SKM-1 (cell line): ENCODE results near the gene OPN5.
A peak's percentile ranks its signal among the peaks of the same experiment; 100 is the strongest.

Experiments used
- DNase-seq: peaks from one replicate; lab custom pipeline; 2025; ENCODE audit not compliant: unreplicated experiment; lab: John Stamatoyannopoulos, UW

The OPN5 gene

DNA sequence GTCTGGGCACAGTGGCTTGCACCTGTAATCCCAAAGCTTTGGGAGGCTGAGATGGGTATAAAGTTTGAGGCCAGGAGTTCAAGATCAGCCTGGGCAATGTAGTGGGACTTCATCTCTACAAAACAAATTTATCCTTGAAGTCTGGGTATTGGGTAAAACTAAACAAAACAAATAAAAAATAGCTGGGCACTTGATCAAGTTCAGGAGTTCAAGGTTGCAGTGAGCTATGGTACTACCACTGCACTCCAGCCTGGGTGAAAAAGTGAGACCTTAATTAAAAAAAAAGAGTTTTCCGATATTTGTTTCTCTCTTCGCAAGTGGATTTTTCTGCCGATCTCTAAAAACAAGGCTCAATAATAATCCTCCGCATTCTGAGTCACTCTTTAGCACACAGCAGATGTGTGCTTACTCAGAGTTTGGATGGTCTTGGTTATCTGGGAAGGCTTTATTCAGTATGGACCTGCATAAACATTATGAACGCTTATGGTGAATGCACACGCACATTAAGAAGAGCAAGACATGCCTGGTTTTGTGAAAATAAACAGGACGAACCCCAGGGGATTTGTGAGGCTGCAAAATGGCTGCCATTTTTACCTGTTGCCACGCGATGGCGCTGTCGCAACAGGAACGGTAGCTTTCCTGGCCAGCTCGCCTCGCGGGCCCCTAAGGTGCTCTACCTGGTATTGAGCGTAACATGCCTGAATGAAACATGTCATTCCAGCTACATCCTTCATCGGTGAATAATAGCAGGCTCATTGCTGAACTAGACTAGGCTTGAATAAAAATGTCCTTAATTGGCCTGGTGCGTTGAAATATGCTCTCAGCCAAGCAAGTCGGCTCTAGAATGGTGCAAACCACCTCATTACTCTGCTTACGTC, 6.0 kb downstream of the OPN5 start:
- peak; percentile 17 for DNase-seq

DNA sequence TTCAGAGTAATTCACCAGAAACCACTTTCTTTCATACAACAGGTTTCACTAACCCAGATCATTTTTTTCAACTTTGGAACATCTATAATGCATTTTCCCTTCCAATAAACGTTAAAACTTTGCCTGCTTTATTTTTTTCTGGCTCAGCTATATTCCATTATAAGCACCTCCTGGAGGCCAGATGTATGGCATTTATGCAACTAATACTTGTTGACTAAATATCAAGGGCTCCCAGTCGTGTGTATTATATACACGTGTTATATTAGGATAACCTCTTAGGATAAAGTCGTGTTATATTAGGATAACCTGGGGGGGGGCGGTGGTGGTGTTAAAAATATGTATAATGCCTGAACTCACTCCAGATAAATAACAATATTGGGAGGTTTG, 6.7 kb downstream of the OPN5 start:
- no peak for DNase-seq

DNA sequence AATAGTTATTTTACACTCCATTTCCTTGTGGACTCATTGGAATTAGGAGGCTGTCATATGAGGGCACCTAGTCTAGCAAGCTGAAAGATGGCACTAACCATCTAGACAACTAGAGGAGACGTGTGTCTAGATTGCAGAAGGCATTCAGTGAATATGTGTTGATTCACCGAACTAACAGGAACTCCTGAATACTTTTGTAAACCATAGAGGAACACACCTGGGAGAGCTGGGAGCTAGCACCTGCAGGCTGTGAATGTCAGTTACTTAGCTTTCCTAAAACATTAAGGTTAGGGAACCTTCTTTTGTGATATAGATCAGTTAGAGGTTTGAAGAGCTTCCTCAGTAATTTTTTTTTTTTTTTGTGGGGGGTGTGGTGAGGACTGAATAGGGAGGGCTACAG, 7.7 kb downstream of the OPN5 start:
- no peak for DNase-seq

DNA sequence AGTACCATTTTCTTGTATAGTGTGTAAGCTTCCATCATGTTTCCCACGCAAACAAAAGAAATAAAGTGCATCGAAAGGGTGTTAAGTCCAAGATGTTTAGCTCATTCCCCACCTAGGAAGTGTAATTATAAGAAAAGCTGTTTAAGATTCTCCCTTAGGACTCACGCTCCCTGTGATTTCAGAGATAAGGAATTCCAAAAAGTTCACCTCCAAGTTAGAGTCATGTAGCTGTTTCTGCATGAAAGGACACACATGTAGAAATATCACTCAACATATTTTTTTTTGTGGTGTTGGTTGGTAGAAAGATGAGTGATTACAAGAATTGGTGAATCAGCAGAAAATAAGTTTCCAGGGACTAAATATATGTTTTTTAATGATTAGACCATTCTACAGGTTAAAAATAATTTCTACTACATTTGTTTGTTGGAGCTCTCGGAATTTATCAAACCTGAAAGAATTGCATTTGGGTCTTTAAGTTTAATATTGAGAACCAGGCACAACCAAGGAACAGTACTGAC, 10.4 kb downstream of the OPN5 start:
- DNase-seq: no peak

DNA sequence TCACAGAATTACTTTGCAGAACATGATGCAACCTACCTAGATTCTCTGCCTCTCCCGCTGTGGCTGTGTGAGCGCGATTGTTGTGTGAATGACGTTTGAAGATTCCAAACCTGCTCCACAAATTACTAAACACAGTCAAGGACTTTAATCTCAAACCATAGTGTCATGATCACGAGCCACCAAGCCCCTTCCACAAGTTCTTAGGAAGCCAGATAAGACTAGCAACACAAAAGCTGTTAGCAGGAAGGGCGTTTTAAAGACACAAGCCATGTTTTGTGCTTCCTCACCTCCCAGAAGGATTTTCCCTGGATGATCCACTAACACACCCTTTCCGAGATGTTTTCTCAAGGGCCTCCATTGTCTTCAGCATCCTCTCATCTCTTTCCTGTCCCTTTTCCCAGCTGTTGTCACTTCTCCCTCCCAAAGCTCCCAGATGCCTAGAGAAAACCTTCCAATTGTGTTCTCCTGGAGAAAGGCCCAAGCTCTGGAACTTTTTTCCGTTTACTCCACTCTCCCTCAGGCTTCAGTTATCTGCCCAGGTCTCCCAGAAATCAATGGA, 12.8 kb downstream of the OPN5 start:
- no peak for DNase-seq

DNA sequence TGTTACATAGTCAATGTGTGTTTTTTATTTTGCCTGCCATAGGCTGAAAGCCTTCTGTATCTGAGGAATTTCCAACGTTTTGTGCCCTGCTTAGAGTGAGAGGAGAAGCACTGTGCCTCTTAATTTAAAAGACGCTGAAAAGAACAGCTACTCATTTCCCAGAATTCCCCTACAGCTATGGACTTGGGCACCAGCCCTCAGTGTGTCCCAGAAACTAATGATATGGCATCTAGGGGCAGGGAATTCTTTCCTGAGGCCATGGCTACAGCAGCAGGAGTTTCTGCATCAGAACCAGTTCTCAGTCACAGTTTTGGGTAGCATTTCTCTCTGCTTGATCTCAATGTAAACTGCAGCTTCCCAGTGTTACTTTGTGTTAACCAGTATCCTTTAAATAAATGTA, 20.2 kb downstream of the OPN5 start:
- DNase-seq: no peak

DNA sequence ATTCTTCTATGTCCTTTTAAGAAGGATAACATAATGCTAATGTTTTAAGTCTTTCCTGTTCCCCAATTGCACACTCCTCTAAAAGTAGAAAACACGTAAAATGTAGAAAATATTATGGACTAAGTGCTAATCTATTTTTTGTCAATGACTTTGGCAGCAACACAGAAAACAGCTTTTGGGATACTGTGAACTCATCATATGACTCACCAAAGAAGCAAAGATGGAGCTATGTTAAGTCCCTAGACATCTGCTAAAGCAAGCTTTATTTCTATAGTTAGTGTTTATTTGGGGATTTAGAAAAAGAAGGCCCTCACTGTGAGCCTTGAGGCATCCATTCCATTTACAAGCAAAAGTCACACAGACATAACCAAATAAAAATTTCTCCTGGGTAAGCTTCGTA, 23.0 kb downstream of the OPN5 start:
- DNase-seq: no peak

DNA sequence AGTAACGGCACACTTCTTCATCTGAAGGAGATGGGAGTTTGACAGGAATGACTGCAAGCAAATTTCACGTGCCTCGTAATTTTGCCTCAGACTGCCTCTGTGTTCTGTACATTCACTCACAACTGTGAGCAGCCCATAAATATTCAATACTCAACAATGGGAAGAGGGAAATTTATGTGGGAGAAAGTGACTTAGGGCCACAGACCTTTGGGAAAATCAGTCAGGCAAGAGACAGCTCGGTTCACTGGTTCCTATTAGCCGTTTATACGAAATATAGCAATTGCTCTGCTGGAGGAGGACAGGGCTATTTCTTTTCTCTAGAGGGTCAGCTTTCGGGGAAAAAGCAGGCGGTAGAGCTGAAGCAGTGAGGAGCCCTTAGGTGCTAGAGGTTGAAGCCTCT, 28.0 kb downstream of the OPN5 start:
- no peak for DNase-seq

DNA sequence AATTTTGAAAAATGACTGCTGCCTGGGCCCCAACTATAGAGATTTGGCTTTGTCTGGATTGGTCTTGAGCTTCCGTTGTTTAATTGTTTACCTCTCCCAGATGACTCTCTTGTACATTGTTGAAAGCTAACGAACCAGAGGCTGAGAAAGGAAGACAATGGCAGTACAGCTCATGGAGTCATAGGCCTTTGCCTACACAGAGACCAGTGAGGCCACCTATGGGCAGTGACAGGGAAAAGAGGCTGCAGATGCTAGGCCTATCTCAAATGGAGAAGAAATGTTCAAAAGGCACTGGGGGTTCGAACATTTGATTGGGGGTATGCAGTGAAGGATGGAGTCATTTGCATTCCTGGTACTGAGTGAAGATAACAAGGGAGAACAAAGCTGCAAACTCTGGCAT, 29.1 kb downstream of the OPN5 start:
- DNase-seq: no peak

DNA sequence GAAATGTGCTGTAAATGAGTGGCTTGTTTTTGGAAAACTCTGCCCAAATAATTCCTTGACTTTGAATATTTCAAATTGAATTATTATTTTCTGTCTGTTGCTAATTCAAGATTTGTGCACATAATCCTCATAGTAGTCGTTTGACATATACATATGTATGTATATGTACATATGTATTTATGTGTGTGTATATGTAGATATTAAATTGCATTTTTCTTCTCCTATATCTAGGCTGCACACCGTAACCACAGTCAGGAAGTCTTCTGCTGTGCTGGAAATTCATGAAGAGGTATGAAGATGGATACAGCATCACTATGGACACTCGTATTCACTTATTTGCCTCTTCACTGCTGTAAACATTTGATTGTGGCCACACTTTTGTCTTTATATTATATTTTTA, 29.6 kb downstream of the OPN5 start:
- DNase-seq: no peak

DNA sequence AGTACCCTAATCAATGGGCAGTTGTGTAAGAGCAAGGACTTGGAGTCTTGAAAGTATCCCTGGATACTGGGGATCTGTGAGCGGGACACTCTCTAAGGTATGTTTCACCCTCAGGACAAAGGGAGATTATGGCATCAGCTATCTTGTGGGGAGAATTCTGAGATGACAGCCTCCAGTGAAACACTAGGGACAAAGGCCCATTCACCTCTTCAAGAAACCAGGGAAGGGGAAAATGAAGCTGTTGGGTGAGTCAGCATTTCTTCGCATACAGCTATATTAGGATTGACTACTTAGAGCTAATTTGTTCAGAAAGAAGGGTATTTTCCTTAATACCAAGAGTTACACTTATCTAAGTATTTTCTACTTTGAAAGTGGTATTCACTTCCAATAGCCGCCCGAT, 35.9 kb downstream of the OPN5 start:
- no peak for DNase-seq

DNA sequence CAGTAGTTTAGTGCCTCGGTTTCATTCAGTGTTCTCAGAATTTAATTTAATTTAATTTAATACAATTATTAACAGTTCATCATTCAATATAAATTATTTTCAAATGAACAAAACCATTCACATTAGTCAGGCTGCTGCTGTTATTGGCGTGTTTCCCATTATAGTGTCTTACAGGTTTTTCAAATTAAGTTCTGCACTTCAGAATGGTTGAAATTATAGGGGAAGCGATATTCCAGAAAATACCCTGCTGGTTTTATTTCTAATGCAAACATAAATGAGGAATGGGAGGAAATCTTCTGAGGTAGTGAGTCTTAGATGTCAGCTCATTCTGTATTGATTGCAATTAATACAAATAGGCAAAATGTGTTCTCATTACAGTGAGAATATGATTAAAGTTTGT, 37.6 kb downstream of the OPN5 start:
- DNase-seq: no peak

DNA sequence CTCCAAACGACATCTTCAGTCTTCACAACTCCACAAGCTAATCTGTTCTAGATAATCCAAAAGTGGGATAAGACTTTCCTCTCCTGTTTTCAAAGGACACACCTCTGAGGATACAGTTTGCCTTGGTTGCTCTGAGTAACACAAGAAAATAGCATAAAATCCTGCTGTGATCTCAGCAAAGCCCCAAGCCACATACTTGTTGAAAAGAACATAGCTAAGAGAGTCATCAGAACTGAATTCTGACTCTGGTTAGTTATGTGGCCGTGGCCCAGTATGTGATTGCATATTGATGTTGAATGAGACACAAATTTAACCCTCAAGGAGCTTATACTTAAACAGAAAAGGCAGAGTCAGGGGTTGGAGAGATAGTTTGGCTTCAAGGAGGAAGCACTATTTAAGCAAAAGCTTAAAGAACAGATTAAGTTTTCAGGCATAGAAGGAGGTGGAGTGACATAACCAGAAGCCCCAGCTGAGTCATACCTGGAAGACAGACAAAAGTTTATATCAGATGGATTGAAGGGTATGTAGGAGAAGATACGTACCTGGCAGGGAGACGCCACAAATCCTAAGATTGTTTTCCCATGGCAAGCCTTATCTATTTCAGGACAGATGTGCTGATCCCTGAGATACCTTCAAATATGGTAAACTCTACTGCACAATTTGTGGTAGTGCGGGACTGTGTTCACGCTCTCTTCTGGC, 41.2 kb downstream of the OPN5 start:
- no peak for DNase-seq

DNA sequence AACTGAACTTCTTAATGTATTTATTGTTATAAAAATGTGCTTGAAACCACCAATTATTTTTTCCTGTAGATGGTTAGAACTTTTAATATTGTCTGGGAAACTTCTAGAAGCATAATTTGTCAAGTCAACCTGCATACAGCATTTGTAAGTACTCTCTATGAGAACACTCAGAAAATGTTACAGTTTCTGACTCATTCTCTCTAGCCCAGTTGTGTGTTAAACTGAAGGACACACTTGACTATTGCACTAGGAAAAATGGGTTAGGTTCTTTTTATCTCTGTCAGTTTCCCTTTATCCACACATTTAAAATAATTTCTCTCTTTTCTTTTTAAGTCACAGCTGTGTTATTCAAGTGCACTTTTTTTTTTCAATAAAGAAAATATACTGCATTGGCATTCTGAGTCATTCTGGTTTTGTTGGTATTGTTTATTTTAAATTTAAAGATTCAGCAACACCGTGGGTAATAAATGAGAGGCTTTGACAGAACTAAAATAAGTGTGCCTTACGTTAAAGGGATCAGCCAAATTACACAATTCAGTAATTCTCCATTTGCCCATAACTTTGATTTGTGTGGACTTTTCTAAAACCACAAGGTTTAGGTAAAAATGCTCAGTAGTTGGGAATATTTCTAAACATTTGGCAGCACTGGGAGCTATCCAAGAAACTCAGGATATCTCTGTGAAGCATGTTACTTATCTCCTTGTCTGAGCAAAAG, 50.7 kb downstream of the OPN5 start:
- no peak for DNase-seq

DNA sequence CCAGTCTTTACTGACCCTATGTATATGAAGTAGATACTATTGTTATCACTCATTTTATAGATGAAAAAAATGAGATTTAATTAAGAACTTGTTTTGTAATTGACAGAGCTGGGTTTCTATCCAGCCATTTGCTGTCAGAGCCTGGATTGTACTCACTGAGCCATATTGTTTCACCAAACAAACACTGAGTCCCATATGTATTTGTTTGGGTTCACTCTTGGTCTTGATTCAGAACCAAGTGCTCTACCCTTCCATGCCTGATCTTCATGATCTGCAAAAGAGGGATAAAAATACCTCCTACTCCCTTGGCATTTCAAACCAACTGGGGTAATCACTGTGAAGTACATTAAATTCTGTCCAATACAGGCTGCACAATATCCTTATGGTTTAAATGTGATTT, 52.4 kb downstream of the OPN5 start:
- no peak for DNase-seq

DNA sequence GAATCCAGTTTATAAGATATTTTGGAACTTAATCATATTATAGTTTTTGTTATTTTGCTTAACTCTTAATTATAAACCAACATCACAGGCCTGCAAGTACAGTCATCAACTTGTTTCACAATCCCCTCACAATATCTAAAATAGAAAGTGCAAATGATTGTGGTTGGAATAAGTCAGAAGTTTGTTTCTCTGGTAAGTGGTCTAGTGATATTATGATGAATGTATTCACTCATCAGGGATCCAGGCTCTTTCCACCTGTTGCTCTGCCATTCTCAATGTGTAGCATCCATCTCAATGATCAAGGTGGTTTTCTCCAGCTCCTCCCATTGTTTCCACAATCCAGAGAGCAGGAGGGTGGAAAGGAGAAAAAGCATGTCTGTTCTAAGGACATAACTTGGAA, 54.2 kb downstream of the OPN5 start:
- no peak for DNase-seq

DNA sequence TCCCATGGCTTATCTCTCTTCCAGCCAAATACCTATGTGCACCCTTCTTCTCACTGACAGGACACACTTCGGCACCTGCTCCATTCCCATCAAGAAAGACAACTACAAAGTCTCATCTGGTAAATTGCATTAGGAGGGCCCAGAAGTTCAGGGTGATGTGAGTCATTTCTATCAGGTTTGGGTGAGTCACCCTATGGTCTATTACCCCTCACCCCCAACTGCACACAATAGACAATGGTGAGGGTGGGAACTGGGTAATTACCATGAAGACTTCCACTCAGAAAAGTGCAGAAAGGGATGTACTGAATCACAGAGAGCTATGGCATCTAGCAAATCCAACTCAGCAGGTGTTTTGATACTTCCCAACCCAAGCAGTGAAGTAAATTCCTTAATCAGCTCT, 54.8 kb downstream of the OPN5 start:
- no peak for DNase-seq

DNA sequence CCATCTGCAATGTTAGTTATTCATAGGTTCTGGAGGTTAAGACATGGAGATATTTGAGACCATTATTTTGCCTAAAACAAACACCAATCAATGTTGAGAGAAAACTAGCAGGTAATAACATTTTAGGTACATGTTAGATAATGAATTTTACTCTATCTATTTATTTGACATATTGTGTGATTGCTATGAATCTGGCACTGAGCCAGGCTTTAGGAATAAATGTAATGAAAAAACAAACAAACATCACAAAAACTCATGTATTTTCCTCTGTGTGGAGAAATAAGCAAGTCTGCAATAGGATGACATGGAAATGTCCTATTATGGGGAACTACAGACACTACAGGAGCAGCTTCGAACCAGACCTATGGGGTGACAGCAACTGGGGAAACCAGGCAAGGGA, 57.8 kb downstream of the OPN5 start:
- DNase-seq: no peak

DNA sequence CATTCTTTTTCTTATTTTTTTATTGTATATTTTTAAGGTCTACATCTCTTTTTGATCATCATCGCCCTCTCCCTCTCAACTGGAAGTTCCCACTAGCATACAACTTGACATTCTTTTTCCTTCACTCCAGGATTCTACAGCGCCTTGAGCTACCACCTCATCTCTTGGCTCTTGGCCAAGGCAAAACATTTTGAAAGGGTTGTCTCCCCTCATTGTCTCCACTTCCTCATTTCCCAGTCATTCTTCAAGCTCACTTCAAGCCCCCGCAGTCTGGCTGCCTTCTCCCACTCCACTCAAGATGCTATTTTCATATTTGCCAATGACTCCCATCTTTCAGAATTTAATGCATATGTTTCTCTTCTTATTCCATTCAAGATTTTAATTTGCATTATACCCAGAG, 63.0 kb downstream of the OPN5 start:
- no peak for DNase-seq

DNA sequence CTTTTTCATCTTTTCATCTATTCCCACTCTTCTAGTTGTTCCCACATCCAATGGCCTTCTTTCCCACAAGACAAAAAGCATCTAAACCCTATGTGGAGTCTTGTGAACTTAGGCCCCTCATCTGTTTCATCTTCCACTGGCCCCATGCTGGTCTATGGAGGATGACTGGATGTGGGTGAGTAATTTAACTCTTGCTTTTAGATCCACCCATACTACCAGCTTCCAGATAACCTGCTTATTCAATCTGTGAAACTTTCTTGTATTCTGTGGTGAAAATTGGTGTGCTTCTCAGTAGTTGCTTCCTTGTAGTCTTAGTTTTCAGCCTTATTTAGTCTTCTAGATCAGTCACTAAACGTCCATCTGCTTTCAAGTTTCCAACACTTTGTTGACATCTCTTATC, 64.9 kb downstream of the OPN5 start:
- no peak for DNase-seq

DNA sequence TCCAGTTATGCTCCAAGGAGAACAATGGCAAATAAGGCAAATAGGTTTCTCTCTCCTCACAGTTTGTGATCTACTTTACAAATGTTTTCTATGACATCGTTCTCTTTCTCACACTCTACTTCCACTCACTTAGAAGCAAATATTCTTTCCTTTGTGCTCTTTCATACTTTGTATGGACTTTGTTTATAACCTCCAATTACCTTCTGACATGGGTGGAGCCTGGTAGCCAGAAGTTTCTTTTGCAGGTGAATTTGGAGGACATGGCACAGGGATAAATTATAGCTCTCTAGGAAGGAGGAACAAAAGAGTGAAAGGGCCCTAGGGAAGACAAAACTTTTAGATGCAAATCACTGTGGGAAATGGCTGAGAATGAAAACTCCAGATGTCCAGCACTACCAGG, 69.3 kb downstream of the OPN5 start:
- no peak for DNase-seq

DNA sequence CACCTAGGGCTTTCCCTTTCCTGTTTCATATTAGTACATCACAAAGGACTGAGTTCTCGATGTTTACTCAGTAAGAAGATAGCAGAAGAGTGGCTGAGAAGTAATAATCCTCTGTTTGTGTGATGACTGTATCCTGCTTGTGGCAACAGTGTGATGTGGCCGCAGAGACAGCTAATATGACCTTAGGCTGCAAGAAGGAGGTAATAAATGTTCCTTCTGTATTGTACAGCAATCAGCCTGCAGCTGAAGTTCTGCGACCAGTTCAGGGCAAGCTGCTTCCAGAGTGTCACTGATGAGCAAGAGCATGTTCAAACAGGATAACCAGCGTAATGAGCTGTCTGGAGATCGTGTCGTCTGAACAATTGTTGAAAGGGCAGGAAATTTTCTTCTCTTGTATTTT, 70.9 kb downstream of the OPN5 start:
- DNase-seq: no peak
